A549 (cell line): ENCODE results near the gene SLC37A1. TPM values are rescaled to one million over a fixed set of nuclear protein-coding genes. Genes with fewer than 3 reads are reported as not detected.

Experiments used
- ATAC-seq, 2 experiments: fragments of 200-7000 bp in 1 of 2; fragments of >200 bp in 1 of 2; cut with Nextera tagmentation in 1 of 2; cut with Tn5 transposase in 1 of 2; 3 replicates each; pipeline versions ENCODE4 v1.8.0 to v1.9.1; 2018 to 2020; ENCODE audit warnings: mild to moderate bottlenecking in 1 of 2, moderate library complexity in 1 of 2
- CTCF ChIA-PET: fragments of 300-600 bp; sonication (Branson Sonifier 250); formaldehyde crosslinking; extraction: SDS; loops from one replicate; lab custom pipeline; 2021; ENCODE audit warnings: antibody characterized with exemption, inconsistent platforms; lab: Yijun Ruan, JAX
- POLR2A ChIA-PET: fragments of 350-600 bp; formaldehyde crosslinking; extraction: SDS; loops from one replicate; lab custom pipeline; 2021; ENCODE audit warnings: antibody characterized with exemption, inconsistent platforms; lab: Yijun Ruan, JAX
- DNase-seq, 2 experiments: peaks; one replicate each; pipeline versions ENCODE4 v3.0.0 to v3.0.0-alpha.2; 2011 to 2016; ENCODE audit warnings: low read depth in 1 of 2, low spot score in 1 of 2
- FAIRE-seq: peaks from 2 replicates; lab custom pipeline; 2011; peaks lifted over from hg19 to GRCh38; lab: Jason Lieb, UNC
- H3K27ac ChIP-seq, 2 experiments: fragments of >200 bp; sonication (Bioruptor Twin); formaldehyde crosslinking; 3 replicates each; pipeline ENCODE4 v1.5.1; 2016 to 2017
- H3K4me1 ChIP-seq: fragments of >200 bp; sonication (Bioruptor Twin); formaldehyde crosslinking; 3 replicates; pipeline ENCODE4 v1.6.1; 2016
- H3K4me2 ChIP-seq: fragments of >200 bp; sonication (Bioruptor Twin); formaldehyde crosslinking; 3 replicates; pipeline ENCODE4 v1.6.1; 2016
- H3K4me3 ChIP-seq: fragments of >200 bp; sonication (Bioruptor Twin); formaldehyde crosslinking; 3 replicates; pipeline ENCODE4 v1.5.1; 2016
- H3K9me3 ChIP-seq: fragments of >200 bp; sonication (Bioruptor Twin); formaldehyde crosslinking; 3 replicates; pipeline ENCODE4 v1.6.1; 2016
- CEBPB ChIP-seq, 2 experiments: fragments of >200 bp in 1 of 2; sonication (Bioruptor Twin) in 1 of 2; formaldehyde crosslinking in 1 of 2; IDR thresholded peaks; 2 replicates each; pipeline ENCODE4 v1.6.1; 2012 to 2016
- EHMT2 ChIP-seq: fragments of 200-600 bp; sonication (generic); IDR thresholded peaks from 2 replicates; pipeline ENCODE4 v1.6.1; 2016; ENCODE audit warnings: antibody characterized with exemption, low read depth, mild to moderate bottlenecking, moderate library complexity
- FOXS1 ChIP-seq: fragments of 250-450 bp; sonication (Bioruptor Pico); IDR thresholded peaks from 2 replicates; pipeline ENCODE4 v1.5.0; 2020; ENCODE audit warnings: mild to moderate bottlenecking, moderate library complexity
- HMGXB4 ChIP-seq: fragments of 250-450 bp; sonication (Bioruptor Pico); IDR thresholded peaks from 2 replicates; pipeline ENCODE4 v1.5.0; 2021; ENCODE audit warnings: mild to moderate bottlenecking, moderate library complexity, borderline replicate concordance
- HOXB5 ChIP-seq: fragments of 250-450 bp; sonication (Bioruptor Pico); IDR thresholded peaks from 2 replicates; pipeline ENCODE4 v1.5.0; 2020; ENCODE audit warnings: mild to moderate bottlenecking, moderate library complexity
- KDM1A ChIP-seq: fragments of 200-600 bp; sonication (generic); IDR thresholded peaks from 2 replicates; pipeline ENCODE4 v1.6.1; 2016; ENCODE audit warnings: low read depth, mild to moderate bottlenecking
- MAFK ChIP-seq: fragments of 450-650 bp; IDR thresholded peaks from 2 replicates; pipeline ENCODE4 v1.6.1; 2014; ENCODE audit not compliant: partially characterized antibody
- MYC ChIP-seq: IDR thresholded peaks from 2 replicates; pipeline ENCODE4 v1.6.1; 2012; ENCODE audit warnings: mild to moderate bottlenecking, inconsistent platforms, low read length, improper control_type of control experiment, borderline replicate concordance
- NR3C1 ChIP-seq: fragments of >200 bp; sonication (Bioruptor Twin); formaldehyde crosslinking; IDR thresholded peaks from 3 replicates; pipeline ENCODE4 v1.6.1; 2017
- PBX3 ChIP-seq: IDR thresholded peaks from 2 replicates; pipeline ENCODE4 v1.6.1; 2012
- RAD21 ChIP-seq, 2 experiments: fragments of >200 bp in 1 of 2; sonication (Bioruptor Twin) in 1 of 2; formaldehyde crosslinking in 1 of 2; IDR thresholded peaks in 1 of 2; conservative IDR thresholded peaks in 1 of 2; 2 replicates in 1 of 2; 3 replicates in 1 of 2; pipeline ENCODE4 v1.6.1; 2012 to 2018; ENCODE audit warnings: inconsistent platforms in 1 of 2
- REST ChIP-seq: fragments of 200-600 bp; sonication (generic); IDR thresholded peaks from 2 replicates; pipeline ENCODE4 v1.6.1; 2016; ENCODE audit warnings: antibody characterized with exemption, mild to moderate bottlenecking, moderate library complexity
- TP53 ChIP-seq: fragments of 250-450 bp; sonication (Bioruptor Pico); IDR thresholded peaks from 2 replicates; pipeline ENCODE4 v1.5.0; 2021; ENCODE audit warnings: mild to moderate bottlenecking, moderate library complexity
- ZFP36 ChIP-seq: fragments of 450-650 bp; IDR thresholded peaks from 2 replicates; pipeline ENCODE4 v1.6.1; 2014; ENCODE audit warnings: borderline replicate concordance; ENCODE audit not compliant: partially characterized antibody
- ZSCAN20 ChIP-seq: fragments of 250-450 bp; sonication (Bioruptor Pico); IDR thresholded peaks from 2 replicates; pipeline ENCODE4 v1.8.0; 2022; ENCODE audit warnings: mild to moderate bottlenecking, moderate library complexity
- WGBS: methylation state at CpG from one replicate; pipeline ENCODE4 v1.1.6; 2017; ENCODE audit errors: missing lambda C conversion rate; 5-methylcytosine and 5-hydroxymethylcytosine counted together
- polyA plus RNA-seq, 4 experiments: library from polyadenylated mRNA; depleted of rRNA in 3 of 4; stranded (reverse); fragments of >200 nt; fragmentation: RNase III in 1 of 4; extraction: RNeasy Plus Mini Kit Qiagen cat#74134 plus additional on column Dnase treatment in 1 of 4; gene quantifications; 2 replicates in 3 of 4; 3 replicates in 1 of 4; pipeline ENCODE4 v1.2.3, GENCODE V29; 2011 to 2017

The SLC37A1 gene
- polyA plus RNA-seq, 2 of the 4 experiments (the other 2 are of a cell fraction): 1.9 to 2.1 TPM

- no peaks in the 10 kb centered on the region for H3K9me3 ChIP-seq
- no peak for FAIRE-seq
- TF ChIP-seq ZFP36: no peak
- TF ChIP-seq EHMT2: no peak
- TF ChIP-seq REST: no peak
- TF ChIP-seq MAFK: no peak
- no peak for TF ChIP-seq HMGXB4 (CRISPR knock-in tag)
- TF ChIP-seq MYC: no peak
- no peak for TF ChIP-seq TP53 (CRISPR knock-in tag)
- TF ChIP-seq RAD21 (conservative IDR thresholded peaks at IDR 0.05 in 1 of 2, IDR thresholded peaks at IDR 0.05 in 1 of 2): no peak
- TF ChIP-seq NR3C1: no peak
- no peak for TF ChIP-seq KDM1A
- no peak for TF ChIP-seq HOXB5 (CRISPR knock-in tag)
- no peak for TF ChIP-seq FOXS1 (CRISPR knock-in tag)
- no peak for TF ChIP-seq ZSCAN20 (CRISPR knock-in tag)
- TF ChIP-seq PBX3: no peak
- DNase-seq: no peak
- ChIA-PET POLR2A (no interaction called here), CTCF (no interaction called here)
- WGBS: 5% methylated on average over 2 of the region's 2 CpGs
- H3K4me2 ChIP-seq: no peak overlapping the region
- H3K27ac ChIP-seq: no peak overlapping the region
- ATAC-seq: no peak
- H3K4me1 ChIP-seq: no peaks in the 10 kb centered on the region
- H3K4me3 ChIP-seq: no peak overlapping the region
Observed at GRCh38 chr21:42596657-42597056, 83.0 kb downstream of the SLC37A1 start.

GRCh38 chr21:42597487-42598158, 84.0 kb downstream of the SLC37A1 start:
- H3K4me2 ChIP-seq: no peak overlapping the region
- CTCF ChIA-PET: interaction anchor here (0.6 kb wide), 1 partner anchor 189 kb away, joined by 3 read pairs; no protein-coding TSS in a partner anchor
- ATAC-seq (no peak), DNase-seq (no peak), FAIRE-seq (no peak)
- no peaks in the 10 kb centered on the region for H3K9me3 ChIP-seq
- POLR2A ChIA-PET: no interaction called here
- WGBS: 37% methylated on average over 11 of the region's 11 CpGs
- TF ChIP-seq CEBPB (IDR thresholded peaks at IDR 0.05) (no peak), RAD21 (conservative IDR thresholded peaks at IDR 0.05 in 1 of 2, IDR thresholded peaks at IDR 0.05 in 1 of 2) (no peak)
- no peaks in the 10 kb centered on the region for H3K4me1 ChIP-seq
- H3K4me3 ChIP-seq: no peak overlapping the region
- H3K27ac ChIP-seq: no peak overlapping the region
